GM23248 (cell line): ENCODE measurements around the gene GDAP2.

Source experiments
- EZH2 ChIP-seq: fragments of 200-600 bp; sonication (generic); IDR thresholded peaks from 2 replicates; pipeline ENCODE4 v1.6.1; 2018; ENCODE audit warnings: antibody characterized with exemption, mild to moderate bottlenecking; ENCODE audit not compliant: insufficient read depth, poor library complexity, severe bottlenecking
- EZH2phosphoT487 ChIP-seq: fragments of 200-600 bp; sonication (generic); IDR thresholded peaks from 2 replicates; pipeline ENCODE4 v1.6.1; 2018; ENCODE audit warnings: antibody characterized with exemption, moderate library complexity, mild to moderate bottlenecking, low read depth; ENCODE audit not compliant: insufficient read depth

- TF ChIP-seq EZH2phosphoT487 (no peak), EZH2 (no peak)
Observed at GRCh38 chr1:117817629-117818028, 111.8 kb downstream of the GDAP2 start.
